Measurements from ENCODE around the gene EPHA10. TPM values are rescaled to one million over a fixed set of nuclear protein-coding genes. Genes with fewer than 3 reads are reported as not detected.

The EPHA10 gene
- total and polyA plus RNA-seq, 3 experiments from 2014 or later, result 0.04 TPM; not detected in 2

- peaks cover 7 to 24% of the 10 kb centered on the region in 2 donors for H3K27me3 Mint-ChIP-seq
- no peaks in the 10 kb centered on the region for H3K36me3 Mint-ChIP-seq
- Histone ChIP-seq H3K27me3 (ENCODE audit: insufficient read depth, low read length, poor library complexity, severe bottlenecking) (no peaks in the 10 kb centered on the region), H3K4me3 (ENCODE audit: low read length) (no peak overlapping the region), H3K36me3 (ENCODE audit: insufficient read depth, low read length) (no peaks in the 10 kb centered on the region), H3K9me3 (ENCODE audit: low read length) (no peaks in the 10 kb centered on the region), H3K4me1 (ENCODE audit: insufficient read depth, low read length) (no peaks in the 10 kb centered on the region), H3K27ac (ENCODE audit: low read depth, low read length) (no peak overlapping the region)
- no peak overlapping the region for H3K27ac Mint-ChIP-seq
- DNase-seq, result no peak
- no peak overlapping the region for H3K4me3 Mint-ChIP-seq
- no peaks in the 10 kb centered on the region for H3K9me3 Mint-ChIP-seq
- CTCF ChIA-PET, result no interaction called here
- POLR2A ChIA-PET, result no interaction called here
- H3K4me1 Mint-ChIP-seq, result no peaks in the 10 kb centered on the region
Measured at GRCh38 chr1:37720231-37721130, 44.4 kb downstream of the EPHA10 start.

- no peak overlapping the region for H3K4me3 Mint-ChIP-seq
- no peaks in the 10 kb centered on the region for H3K9me3 ChIP-seq (ENCODE audit: low read length)
- POLR2A ChIA-PET, result no interaction called here
- H3K27ac ChIP-seq (ENCODE audit: low read depth, low read length), result no peak overlapping the region
- peak overlapping the region in 1 of 8 donors; percentile 62 for H3K27ac Mint-ChIP-seq
- no peak for DNase-seq
- H3K4me1 Mint-ChIP-seq, result no peaks in the 10 kb centered on the region
- no peaks in the 10 kb centered on the region for H3K36me3 Mint-ChIP-seq
- no peaks in the 10 kb centered on the region for H3K4me1 ChIP-seq (ENCODE audit: insufficient read depth, low read length)
- peaks cover 5 to 22% of the 10 kb centered on the region in 2 donors for H3K27me3 Mint-ChIP-seq
- CTCF ChIA-PET, result no interaction called here
- no peaks in the 10 kb centered on the region for H3K36me3 ChIP-seq (ENCODE audit: insufficient read depth, low read length)
- no peak overlapping the region for H3K4me3 ChIP-seq (ENCODE audit: low read length)
- H3K9me3 Mint-ChIP-seq, result no peaks in the 10 kb centered on the region
- H3K27me3 ChIP-seq (ENCODE audit: insufficient read depth, low read length, poor library complexity, severe bottlenecking), result no peaks in the 10 kb centered on the region
Measured at GRCh38 chr1:37719572-37720195, 45.2 kb downstream of the EPHA10 start.

- Mint-ChIP-seq H3K4me3 (no peak overlapping the region), H3K4me1 (no peaks in the 10 kb centered on the region), H3K27me3 (peaks cover 5 to 18% of the 10 kb centered on the region in 2 donors), H3K27ac (peak overlapping the region in 1 of 8 donors; percentile 86), H3K36me3 (no peaks in the 10 kb centered on the region), H3K9me3 (no peaks in the 10 kb centered on the region)
- H3K27me3 ChIP-seq (ENCODE audit: insufficient read depth, low read length, poor library complexity, severe bottlenecking), result no peaks in the 10 kb centered on the region
- no peaks in the 10 kb centered on the region for H3K36me3 ChIP-seq (ENCODE audit: insufficient read depth, low read length)
- CTCF ChIA-PET, result no interaction called here
- no peaks in the 10 kb centered on the region for H3K9me3 ChIP-seq (ENCODE audit: low read length)
- no peak overlapping the region for H3K27ac ChIP-seq (ENCODE audit: low read depth, low read length)
- H3K4me1 ChIP-seq (ENCODE audit: insufficient read depth, low read length), result no peaks in the 10 kb centered on the region
- POLR2A ChIA-PET, result no interaction called here
- H3K4me3 ChIP-seq (ENCODE audit: low read length), result no peak overlapping the region
- DNase-seq, result no peak
Measured at GRCh38 chr1:37718901-37719571, 45.9 kb downstream of the EPHA10 start.

DNA sequence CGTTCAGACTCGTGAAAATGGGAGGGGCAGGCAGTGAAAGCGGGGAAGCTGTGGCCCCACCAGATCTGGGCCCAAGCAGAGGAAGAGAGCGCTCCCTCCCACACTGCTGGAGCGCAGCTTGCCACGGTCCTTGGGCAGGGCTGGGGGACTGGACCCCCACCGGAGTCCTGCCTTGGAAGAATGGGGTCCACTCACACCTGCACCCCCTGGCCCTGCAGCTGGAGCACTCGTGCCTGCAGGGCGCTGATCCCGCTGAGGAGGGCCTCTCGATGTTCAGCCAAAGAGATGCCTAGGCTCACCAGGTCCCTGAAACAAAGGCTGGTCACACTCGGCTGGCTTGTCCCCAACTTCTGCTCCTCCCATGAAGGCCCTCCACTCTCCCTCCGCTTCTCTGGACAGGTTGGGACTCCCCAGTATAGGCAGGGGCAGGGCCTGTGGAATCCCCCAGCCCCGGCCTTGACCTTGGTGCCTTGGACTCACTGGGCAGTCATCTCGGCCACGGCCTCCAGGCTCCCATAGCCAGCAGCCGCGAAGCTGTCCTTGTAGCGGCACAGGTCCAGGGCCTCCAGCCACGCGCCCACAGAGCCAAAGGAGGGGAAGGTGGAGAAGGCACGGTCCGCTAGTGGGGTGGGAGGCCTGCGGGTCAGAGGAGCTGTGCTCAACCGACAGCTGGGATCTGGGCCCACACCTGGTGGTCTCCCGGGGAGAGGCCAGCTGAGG is 46.6 kb downstream of the EPHA10 start:
- H3K4me1 Mint-ChIP-seq, result no peaks in the 10 kb centered on the region
- ChIA-PET CTCF (no interaction called here), POLR2A (no interaction called here)

DNA sequence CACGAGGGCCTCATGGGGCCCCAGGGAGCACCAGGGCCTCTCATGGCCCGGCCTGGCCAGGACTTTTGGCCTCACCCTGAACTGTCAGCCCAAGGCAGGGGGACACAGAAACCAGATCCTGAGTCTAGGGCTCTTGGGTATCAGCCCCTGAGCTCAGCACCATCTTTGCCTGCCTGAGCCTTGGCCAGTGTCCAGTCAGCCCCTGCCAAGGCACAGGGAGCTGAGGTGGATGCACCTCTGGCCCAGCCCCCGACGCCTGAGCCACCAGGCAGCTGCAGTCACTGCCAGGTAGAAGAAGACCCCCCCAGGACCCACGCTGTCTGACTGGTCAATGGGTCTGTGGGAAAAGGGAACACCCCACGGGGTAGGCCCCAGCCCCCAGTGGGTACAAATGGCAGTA is 47.3 kb downstream of the EPHA10 start:
- no peaks in the 10 kb centered on the region for H3K36me3 ChIP-seq (ENCODE audit: insufficient read depth, low read length)
- Mint-ChIP-seq H3K4me1 (no peaks in the 10 kb centered on the region), H3K36me3 (no peaks in the 10 kb centered on the region), H3K27me3 (peaks cover 4 to 16% of the 10 kb centered on the region in 2 donors), H3K27ac (no peak overlapping the region), H3K4me3 (no peak overlapping the region), H3K9me3 (no peaks in the 10 kb centered on the region)
- H3K27ac ChIP-seq (ENCODE audit: low read depth, low read length), result no peak overlapping the region
- no peak for DNase-seq
- POLR2A ChIA-PET, result no interaction called here
- no peaks in the 10 kb centered on the region for H3K4me1 ChIP-seq (ENCODE audit: insufficient read depth, low read length)
- no peaks in the 10 kb centered on the region for H3K27me3 ChIP-seq (ENCODE audit: insufficient read depth, low read length, poor library complexity, severe bottlenecking)
- CTCF ChIA-PET, result no interaction called here
- no peak overlapping the region for H3K4me3 ChIP-seq (ENCODE audit: low read length)
- no peaks in the 10 kb centered on the region for H3K9me3 ChIP-seq (ENCODE audit: low read length)

More for the DNA sequence above, 46.6 kb downstream of the EPHA10 start:
- H3K36me3 ChIP-seq (ENCODE audit: insufficient read depth, low read length), result no peaks in the 10 kb centered on the region
- Mint-ChIP-seq H3K27me3 (peaks cover 4 to 16% of the 10 kb centered on the region in 2 donors), H3K4me3 (no peak overlapping the region), H3K36me3 (no peaks in the 10 kb centered on the region), H3K27ac (peak overlapping the region in 1 of 8 donors; percentile 43), H3K9me3 (no peaks in the 10 kb centered on the region)
- no peak overlapping the region for H3K4me3 ChIP-seq (ENCODE audit: low read length)
- no peaks in the 10 kb centered on the region for H3K27me3 ChIP-seq (ENCODE audit: insufficient read depth, low read length, poor library complexity, severe bottlenecking)
- no peak for DNase-seq
- H3K4me1 ChIP-seq (ENCODE audit: insufficient read depth, low read length), result no peaks in the 10 kb centered on the region
- H3K27ac ChIP-seq (ENCODE audit: low read depth, low read length), result no peak overlapping the region
- H3K9me3 ChIP-seq (ENCODE audit: low read length), result no peaks in the 10 kb centered on the region

DNA sequence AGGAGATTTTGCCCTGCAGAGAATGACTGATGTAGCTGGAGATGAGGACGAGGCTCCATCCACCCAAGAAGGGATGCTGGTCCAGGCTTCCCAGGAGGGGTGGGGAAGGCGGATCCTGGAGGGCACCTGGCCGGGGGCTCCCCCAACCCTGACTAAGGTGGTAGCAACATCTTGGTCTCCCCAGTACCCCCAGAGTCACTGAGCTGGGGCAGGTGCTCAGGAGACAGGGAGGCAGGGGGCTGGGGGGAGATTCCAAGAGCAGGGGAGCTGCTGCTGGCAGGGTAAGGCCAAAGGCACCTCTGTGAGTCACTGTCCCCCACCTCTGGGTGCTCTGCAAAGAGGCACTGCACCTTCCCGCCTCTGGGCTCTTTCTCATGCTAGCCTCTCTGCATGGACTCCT is 48.6 kb downstream of the EPHA10 start:
- ChIA-PET POLR2A (no interaction called here), CTCF (no interaction called here)
- no peaks in the 10 kb centered on the region for H3K27me3 ChIP-seq (ENCODE audit: insufficient read depth, low read length, poor library complexity, severe bottlenecking)
- H3K4me1 ChIP-seq (ENCODE audit: insufficient read depth, low read length), result no peaks in the 10 kb centered on the region
- H3K27me3 Mint-ChIP-seq, result peaks cover 4 to 13% of the 10 kb centered on the region in 2 donors
- H3K4me3 ChIP-seq (ENCODE audit: low read length), result no peak overlapping the region
- DNase-seq, result no peak
- no peaks in the 10 kb centered on the region for H3K9me3 Mint-ChIP-seq
- no peaks in the 10 kb centered on the region for H3K36me3 Mint-ChIP-seq
- no peaks in the 10 kb centered on the region for H3K36me3 ChIP-seq (ENCODE audit: insufficient read depth, low read length)
- H3K27ac ChIP-seq (ENCODE audit: low read depth, low read length), result no peak overlapping the region
- no peak overlapping the region for H3K27ac Mint-ChIP-seq
- no peaks in the 10 kb centered on the region for H3K4me1 Mint-ChIP-seq
- H3K4me3 Mint-ChIP-seq, result no peak overlapping the region
- no peaks in the 10 kb centered on the region for H3K9me3 ChIP-seq (ENCODE audit: low read length)

GRCh38 chr1:37714689-37715088 is 50.2 kb downstream of the EPHA10 start:
- H3K9me3 ChIP-seq (ENCODE audit: low read length), result no peaks in the 10 kb centered on the region
- Mint-ChIP-seq H3K4me3 (no peak overlapping the region), H3K27ac (no peak overlapping the region), H3K27me3 (peaks cover 4 to 11% of the 10 kb centered on the region in 2 donors), H3K4me1 (no peaks in the 10 kb centered on the region), H3K36me3 (no peaks in the 10 kb centered on the region), H3K9me3 (no peaks in the 10 kb centered on the region)
- no peak overlapping the region for H3K27ac ChIP-seq (ENCODE audit: low read depth, low read length)
- no peak overlapping the region for H3K4me3 ChIP-seq (ENCODE audit: low read length)
- no peaks in the 10 kb centered on the region for H3K4me1 ChIP-seq (ENCODE audit: insufficient read depth, low read length)
- no peaks in the 10 kb centered on the region for H3K27me3 ChIP-seq (ENCODE audit: insufficient read depth, low read length, poor library complexity, severe bottlenecking)
- CTCF ChIA-PET, result no interaction called here
- no peak for DNase-seq
- POLR2A ChIA-PET, result no interaction called here
- no peaks in the 10 kb centered on the region for H3K36me3 ChIP-seq (ENCODE audit: insufficient read depth, low read length)

DNA sequence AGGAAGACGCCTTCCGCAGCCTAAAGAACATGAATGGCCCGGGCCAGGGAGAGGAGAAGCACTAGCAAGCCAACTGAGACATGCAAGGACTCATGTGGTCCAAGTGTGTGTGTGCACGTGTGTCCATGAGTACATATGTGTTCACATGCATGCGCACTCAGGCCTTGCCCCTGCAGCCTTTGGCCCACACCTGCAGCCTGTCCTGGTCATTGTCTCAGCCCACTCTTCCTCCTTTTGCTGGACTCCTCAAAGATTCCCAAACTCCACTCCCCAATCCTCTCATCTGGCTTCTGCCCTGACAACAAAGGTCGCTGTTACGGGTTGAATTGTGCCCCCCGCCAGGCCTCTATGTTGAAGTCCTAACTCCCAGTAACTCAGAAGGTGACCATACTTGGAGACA is 50.7 kb downstream of the EPHA10 start:
- Mint-ChIP-seq H3K27ac (no peak overlapping the region), H3K36me3 (peaks cover 0 to 2% (median 0%) of the 10 kb centered on the region in 3 donors), H3K4me1 (no peaks in the 10 kb centered on the region), H3K9me3 (no peaks in the 10 kb centered on the region), H3K4me3 (no peak overlapping the region), H3K27me3 (peaks cover 4 to 7% of the 10 kb centered on the region in 2 donors)
- Histone ChIP-seq H3K27me3 (ENCODE audit: insufficient read depth, low read length, poor library complexity, severe bottlenecking) (no peaks in the 10 kb centered on the region), H3K9me3 (ENCODE audit: low read length) (no peaks in the 10 kb centered on the region), H3K27ac (ENCODE audit: low read depth, low read length) (no peak overlapping the region), H3K36me3 (ENCODE audit: insufficient read depth, low read length) (no peaks in the 10 kb centered on the region), H3K4me1 (ENCODE audit: insufficient read depth, low read length) (no peaks in the 10 kb centered on the region), H3K4me3 (ENCODE audit: low read length) (no peak overlapping the region)
- POLR2A ChIA-PET, result no interaction called here
- CTCF ChIA-PET, result no interaction called here
- no peak for DNase-seq
